ENCODE measurements around the gene VWA1.
"Not testable (repeated sequence)": the region's sequence is repeated elsewhere in the genome, so short reads cannot be mapped to it uniquely, and the experiment has no call there.

VWA1 gene, protein sequence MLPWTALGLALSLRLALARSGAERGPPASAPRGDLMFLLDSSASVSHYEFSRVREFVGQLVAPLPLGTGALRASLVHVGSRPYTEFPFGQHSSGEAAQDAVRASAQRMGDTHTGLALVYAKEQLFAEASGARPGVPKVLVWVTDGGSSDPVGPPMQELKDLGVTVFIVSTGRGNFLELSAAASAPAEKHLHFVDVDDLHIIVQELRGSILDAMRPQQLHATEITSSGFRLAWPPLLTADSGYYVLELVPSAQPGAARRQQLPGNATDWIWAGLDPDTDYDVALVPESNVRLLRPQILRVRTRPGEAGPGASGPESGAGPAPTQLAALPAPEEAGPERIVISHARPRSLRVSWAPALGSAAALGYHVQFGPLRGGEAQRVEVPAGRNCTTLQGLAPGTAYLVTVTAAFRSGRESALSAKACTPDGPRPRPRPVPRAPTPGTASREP

GRCh38 chr1:1435106-1435903 is at the start of gene VWA1:
TSS of gene VWA1 (plus strand) at chr1:1435690. CDS start at chr1:1435749, 59 bp downstream.
- DNase-seq, result peak; percentile 92

GRCh38 chr1:1385931-1386330 is 49.6 kb upstream of the VWA1 start:
- no peak for DNase-seq

DNA sequence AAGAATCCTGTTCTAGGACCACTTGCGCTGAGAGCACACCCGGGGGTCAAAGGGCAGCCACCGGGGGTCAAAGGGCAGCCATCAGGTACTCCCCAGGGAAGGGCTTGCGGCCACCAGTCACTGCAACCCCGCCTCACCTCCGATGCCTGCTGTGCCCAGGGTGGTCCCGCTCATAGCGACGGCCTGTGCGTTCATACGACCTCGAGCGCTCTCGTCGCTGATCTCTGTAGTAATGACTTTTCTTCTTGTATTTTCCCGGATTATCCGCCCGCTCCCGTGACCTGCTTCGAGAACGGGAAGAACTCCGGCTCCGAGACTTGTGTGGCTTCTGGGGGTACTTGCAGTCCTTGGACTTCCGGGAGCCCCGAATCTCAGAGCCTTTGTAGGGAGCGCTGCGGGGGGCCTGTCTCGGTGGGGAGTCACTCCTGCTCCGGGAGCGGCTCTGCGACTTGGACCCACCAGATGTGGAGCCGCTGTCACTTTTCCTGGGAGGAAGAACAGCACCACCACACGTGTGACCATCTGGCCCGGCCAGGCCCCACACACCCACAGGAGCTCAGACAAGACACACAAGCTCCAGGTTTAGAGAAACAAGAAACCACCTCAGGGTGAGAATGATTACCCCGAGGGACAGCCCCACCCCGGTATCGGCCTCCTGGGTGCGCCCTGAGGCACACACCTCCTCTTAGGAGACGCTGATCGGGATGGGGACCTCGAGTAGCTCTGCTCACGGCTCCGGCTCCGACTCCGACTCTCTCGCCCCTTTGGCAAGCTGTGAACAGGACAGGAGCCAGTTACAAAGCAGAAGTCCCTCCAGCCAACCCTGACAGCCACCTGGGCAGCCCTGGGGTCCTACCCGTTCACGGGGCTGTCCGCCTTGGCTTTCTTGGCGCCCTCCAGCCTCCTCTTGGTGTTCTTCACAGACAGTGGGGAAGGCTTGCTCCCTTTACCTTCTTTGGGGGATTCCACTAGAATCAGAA is 48.1 kb upstream of the VWA1 start:
- no peak for DNase-seq

DNA sequence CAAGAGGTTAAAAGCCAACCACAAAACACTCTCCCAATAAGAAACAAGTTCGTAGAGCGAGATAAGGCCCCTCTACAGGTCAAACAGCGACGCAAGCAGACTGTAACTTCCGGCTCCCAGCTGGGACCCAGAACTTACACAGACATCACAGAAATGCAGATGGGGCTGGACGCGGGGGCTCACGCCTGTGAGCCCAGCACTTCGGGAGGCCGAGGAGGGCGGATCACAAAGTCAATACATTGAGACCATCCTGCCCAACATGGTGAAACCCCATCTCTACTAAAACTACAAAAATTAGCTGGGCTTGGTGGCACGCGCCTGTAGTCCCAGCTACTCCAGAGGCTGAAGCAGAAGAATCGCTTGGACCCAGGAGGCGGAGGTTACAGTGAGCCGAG is 47.4 kb upstream of the VWA1 start:
- DNase-seq, result no peak

- no peak for DNase-seq
Observed at GRCh38 chr1:1390675-1391074, 44.8 kb upstream of the VWA1 start.

DNA sequence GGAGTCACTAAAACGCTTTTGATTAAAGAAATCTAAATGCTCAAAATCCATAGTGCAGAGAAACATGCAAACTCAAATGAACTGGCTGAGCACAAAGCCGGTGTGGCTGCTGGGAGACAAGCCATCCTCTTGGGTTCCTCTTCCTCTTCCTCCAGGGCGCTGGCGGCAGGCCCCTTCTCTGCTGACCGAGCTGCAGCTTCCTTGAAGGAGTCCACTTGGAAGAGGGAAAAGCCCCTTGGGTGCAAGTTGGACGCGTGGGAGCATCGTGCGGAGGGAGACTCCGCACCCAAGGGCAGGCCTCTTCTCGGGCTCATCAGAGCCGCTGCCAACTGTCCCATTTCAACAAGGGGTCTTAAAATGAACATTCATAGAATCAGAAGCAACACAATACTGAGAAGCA is 44.3 kb upstream of the VWA1 start:
- DNase-seq, result no peak

- DNase-seq, result no peak
Observed at GRCh38 chr1:1393014-1393413, 42.5 kb upstream of the VWA1 start.

- no peak for DNase-seq
Observed at GRCh38 chr1:1393428-1393827, 42.1 kb upstream of the VWA1 start.

DNA sequence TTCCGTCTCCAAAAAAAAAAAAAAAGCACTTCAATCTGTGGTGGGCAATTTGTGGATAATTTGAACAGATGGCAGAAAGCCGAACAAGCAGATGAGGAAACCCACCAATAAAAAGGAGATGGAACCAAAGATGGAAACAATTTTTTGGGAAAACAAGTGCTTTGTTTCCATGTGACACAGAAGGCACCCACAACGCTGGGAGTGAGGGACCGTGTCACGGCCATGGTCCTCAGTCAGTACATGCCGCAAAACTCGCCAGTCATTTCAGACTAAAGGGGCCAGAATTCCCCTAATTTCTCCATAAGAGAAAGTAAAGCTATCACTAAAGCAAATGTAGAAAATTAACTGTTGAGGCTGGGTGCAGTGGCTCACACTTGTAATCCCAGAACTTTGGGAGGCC is 41.4 kb upstream of the VWA1 start:
- DNase-seq, result no peak

DNA sequence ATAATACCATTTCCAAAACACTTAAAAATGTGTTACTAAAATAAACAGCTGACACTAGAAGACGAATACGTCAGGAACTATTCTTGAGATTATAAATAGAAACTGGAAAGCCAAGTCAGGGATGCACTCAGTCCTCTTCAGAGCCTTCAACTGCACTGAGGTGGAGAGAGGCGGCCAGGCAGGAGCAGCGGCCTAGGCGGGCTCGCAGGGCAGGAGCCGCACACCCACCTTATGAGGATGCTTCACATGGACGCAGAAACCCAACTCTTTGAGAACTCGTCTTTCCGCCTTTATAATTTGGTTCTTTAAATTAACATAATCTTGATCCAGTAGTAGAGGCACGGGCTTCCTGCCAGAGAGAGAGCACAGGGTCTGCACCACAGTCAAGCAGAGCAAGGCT is 40.3 kb upstream of the VWA1 start:
- no peak for DNase-seq

GRCh38 chr1:1397839-1398523 is 37.5 kb upstream of the VWA1 start:
- DNase-seq, result peak; percentile 29

DNA sequence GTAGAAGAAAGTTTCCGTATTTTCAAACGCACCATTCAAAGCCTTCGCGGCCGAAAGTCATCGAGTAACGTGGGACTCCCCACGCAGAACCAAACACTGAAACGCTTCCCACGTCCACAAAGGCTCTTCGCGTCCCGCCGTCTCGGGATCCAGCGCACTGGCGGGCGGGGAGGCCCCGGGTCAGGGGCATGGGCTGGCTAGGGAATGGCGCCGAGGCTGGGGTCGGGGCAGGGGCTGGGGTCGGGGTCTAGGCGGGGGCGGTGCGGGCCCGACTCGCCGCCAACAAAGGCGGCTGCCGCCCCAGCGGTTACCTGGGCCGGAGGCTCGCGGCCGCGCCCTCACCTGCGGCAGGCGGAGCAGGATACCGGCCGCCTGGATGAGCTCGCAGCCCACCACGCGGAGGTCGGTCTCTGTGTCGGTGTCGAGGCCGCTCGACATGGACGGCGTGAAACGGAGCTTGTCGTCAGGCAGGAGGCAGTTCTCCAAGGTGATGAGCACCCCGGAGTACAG is 36.8 kb upstream of the VWA1 start:
- no peak for DNase-seq

DNA sequence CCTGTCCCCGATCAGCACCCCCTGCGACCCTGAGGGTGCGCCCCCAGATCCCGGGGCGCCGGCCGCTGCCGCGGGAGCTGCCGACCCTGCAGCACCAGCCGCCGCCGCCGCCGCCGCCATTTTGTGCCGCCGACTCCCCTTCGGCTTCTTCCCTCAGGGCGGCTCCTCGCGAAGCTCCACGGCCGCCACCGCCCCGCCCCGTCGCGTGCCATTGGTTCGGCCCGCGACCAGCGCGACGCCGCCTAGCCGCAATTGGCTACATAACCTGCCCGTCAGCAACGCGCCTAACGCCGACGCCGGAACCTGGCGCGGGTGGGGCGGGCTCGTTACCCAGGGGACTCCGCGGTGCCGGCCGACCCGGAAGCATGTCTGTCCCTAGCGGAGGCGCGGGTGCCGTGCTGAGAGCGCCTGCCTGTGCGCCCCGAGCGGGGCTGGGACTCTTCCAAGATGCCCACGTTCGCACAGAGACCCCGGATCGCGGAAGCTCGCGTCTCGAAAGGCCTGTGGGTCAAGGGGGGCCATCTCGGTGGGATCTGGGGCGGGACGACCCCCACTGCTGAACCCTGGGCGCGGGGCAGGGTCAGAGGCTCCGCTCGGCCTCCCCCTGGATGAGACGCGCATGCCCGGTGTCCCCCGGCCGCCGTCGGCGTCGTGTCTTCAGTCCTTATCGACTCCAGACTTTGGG is 36.2 kb upstream of the VWA1 start, which contains the start of gene CCNL2:
Gene CCNL2 (minus strand): TSS at position 149 of the 685 bp plus-strand sequence. CDS start 29 bp downstream, at position 120.
- peak; percentile 100 for DNase-seq

- peak; percentile 77 for DNase-seq
Observed at GRCh38 chr1:1399872-1400575, 35.5 kb upstream of the VWA1 start.

- no peak for DNase-seq
Observed at GRCh38 chr1:1400576-1401456, 34.7 kb upstream of the VWA1 start.

DNA sequence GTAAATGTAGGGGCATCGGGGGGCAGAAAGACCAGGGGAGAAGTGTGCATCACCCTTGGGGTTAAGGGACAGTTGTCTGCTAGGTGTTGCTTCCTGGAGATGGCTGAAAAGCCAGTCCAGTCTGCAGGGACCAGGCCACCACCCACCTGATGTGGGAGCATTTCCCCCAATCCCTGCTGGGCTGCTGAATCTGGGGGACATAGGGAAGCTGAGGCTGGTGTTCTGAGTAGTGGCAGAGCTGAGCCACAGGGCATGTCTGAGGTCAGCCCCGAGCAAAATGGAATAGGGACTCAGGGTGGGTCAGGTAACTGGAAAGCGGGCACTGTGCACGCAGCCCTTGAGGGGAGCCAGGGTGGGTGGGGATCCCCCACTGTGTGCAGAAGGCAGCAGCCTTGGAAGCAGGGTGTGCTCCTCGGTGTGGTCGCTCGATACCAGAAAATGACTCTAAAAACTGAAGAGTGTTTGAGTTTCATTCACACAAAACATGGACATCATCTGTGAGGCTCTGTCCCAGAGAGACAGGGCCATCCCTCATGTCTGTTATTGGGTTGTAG is 34.0 kb upstream of the VWA1 start:
- no peak for DNase-seq

DNA sequence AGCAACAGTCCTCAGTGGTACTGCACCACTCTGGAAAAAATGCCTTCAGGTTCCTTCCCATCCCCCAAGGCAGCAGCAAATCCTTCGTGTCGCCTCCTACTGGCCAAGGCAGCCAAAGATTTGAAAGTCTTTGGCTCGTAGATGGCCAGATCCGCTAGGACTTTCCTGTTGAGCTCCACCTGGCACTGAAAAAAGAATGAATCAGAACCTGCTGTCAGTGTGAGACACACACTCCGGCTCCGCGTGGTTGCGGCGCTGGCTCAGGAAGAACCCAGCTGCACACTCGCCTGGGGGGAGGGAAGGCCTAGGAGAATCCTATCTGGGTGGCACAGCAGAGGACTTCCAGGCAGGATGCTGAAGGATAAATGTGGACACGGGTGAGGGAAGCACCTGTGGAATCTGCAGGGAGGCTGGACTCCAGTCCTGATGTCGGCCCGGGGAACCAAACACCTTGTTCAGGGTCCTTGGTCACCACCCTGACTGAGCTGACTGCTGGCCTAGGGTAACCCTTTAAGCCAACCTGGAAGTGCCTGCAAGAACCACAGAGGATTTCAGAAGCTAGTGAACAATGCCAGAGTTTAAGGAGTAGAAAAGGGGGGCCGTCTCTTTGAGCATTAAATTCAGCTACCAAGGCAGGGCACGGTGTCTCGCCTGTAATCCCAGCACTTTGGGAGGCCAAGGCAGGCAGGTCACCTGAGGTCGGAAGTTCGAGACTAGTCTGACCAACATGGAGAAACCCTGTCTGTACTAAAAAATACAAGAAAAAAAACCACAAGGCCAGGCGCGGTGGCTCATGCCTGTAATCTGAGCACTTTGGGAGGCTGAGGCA is 33.2 kb upstream of the VWA1 start:
- peak; percentile 85 for DNase-seq

GRCh38 chr1:1402901-1403392 is 32.5 kb upstream of the VWA1 start:
- DNase-seq, result not testable (repeated sequence)

Measured in NCI-H510A treated with DMSO at 0.1 percent for 48 hours (cell line).